ENCODE data around the gene TENT4B.

- TF ChIP-seq CTCF (IDR thresholded peaks at IDR 0.05), result no peak
- no peak for TF ChIP-seq POLR2A (IDR thresholded peaks at IDR 0.05)
Measured at GRCh38 chr16:50270510-50271147, 117.5 kb downstream of the TENT4B start.

Measured in breast epithelium (tissue), 3 donors.